ENCODE data around the gene SUN5. TPM values are rescaled to one million over a fixed set of nuclear protein-coding genes. Genes with fewer than 3 reads are reported as not detected.
"Not testable (repeated sequence)": the region's sequence is repeated elsewhere in the genome, so short reads cannot be mapped to it uniquely, and the experiment has no call there.

Gene SUN5
- total RNA-seq, 2 experiments from 2014 or later = not detected

- DNase-seq = no peak
- CTCF ChIA-PET = interaction anchor here (1.2 to 2.1 kb wide), 3 partner anchors 14 to 40 kb away, joined by 3 to 10 read pairs (median 4); partner anchors contain the start of gene SUN5
- H3K9me3 Mint-ChIP-seq (ENCODE audit: low read depth) = no peaks in the 10 kb centered on the region
- no peaks in the 10 kb centered on the region for H3K27me3 Mint-ChIP-seq
- no peak overlapping the region for H3K4me3 Mint-ChIP-seq
- POLR2A ChIA-PET = no interaction called here
- intact Hi-C loops (cut with DNase I, micrococcal nuclease) = loop anchor here in 1 of 2 experiments (10.0 kb wide), 1 partner anchor 710 kb away; no protein-coding TSS in a partner anchor
- no peak for ATAC-seq
- peaks cover 2% of the 10 kb centered on the region for H3K36me3 Mint-ChIP-seq (ENCODE audit: low read depth)
- peaks cover 19% of the 10 kb centered on the region for H3K4me1 Mint-ChIP-seq
- no peak overlapping the region for H3K27ac Mint-ChIP-seq
Measured at GRCh38 chr20:32964575-32964974, 39.7 kb downstream of the SUN5 start.

GRCh38 chr20:32963176-32963575 lies 41.1 kb downstream of the SUN5 start:
- ChIA-PET POLR2A (no interaction called here), CTCF (interaction anchor here (1.5 to 2.1 kb wide), 2 partner anchors 11 to 17 kb away, joined by 3 to 10 read pairs; no protein-coding TSS in a partner anchor)
- Mint-ChIP-seq H3K9me3 (ENCODE audit: low read depth) (peaks cover 2% of the 10 kb centered on the region), H3K27ac (no peak overlapping the region), H3K4me3 (no peak overlapping the region), H3K36me3 (ENCODE audit: low read depth) (peaks cover 2% of the 10 kb centered on the region), H3K27me3 (no peaks in the 10 kb centered on the region), H3K4me1 (peaks cover 19% of the 10 kb centered on the region)
- DNase-seq (no peak), ATAC-seq (no peak)
- intact Hi-C loops (cut with DNase I, micrococcal nuclease) = loop anchor here in 1 of 2 experiments (10.0 kb wide), 1 partner anchor 708 kb away; no protein-coding TSS in a partner anchor

GRCh38 chr20:32962646-32963045 lies 41.6 kb downstream of the SUN5 start:
- H3K27ac Mint-ChIP-seq; H3K4me3 Mint-ChIP-seq; POLR2A ChIA-PET; H3K27me3 Mint-ChIP-seq; ATAC-seq; H3K36me3 Mint-ChIP-seq (ENCODE audit: low read depth); H3K9me3 Mint-ChIP-seq (ENCODE audit: low read depth); DNase-seq: not testable (repeated sequence)
- H3K4me1 Mint-ChIP-seq = peaks cover 19% of the 10 kb centered on the region
- intact Hi-C loops (cut with DNase I, micrococcal nuclease) = loop anchor here in 1 of 2 experiments (10.0 kb wide), 1 partner anchor 708 kb away; no protein-coding TSS in a partner anchor
- CTCF ChIA-PET = interaction anchor here (1.5 to 2.1 kb wide), 2 partner anchors 12 to 17 kb away, joined by 3 to 10 read pairs; no protein-coding TSS in a partner anchor

- DNase-seq (no peak), ATAC-seq (no peak)
- Mint-ChIP-seq H3K27me3 (no peaks in the 10 kb centered on the region), H3K36me3 (ENCODE audit: low read depth) (peaks cover 8% of the 10 kb centered on the region), H3K27ac (no peak overlapping the region), H3K4me1 (peaks cover 19% of the 10 kb centered on the region), H3K9me3 (ENCODE audit: low read depth) (peaks cover 11% of the 10 kb centered on the region), H3K4me3 (no peak overlapping the region)
- CTCF ChIA-PET = interaction anchor here (1.5 kb wide), 1 partner anchor 12 kb away, joined by 3 read pairs; no protein-coding TSS in a partner anchor
- POLR2A ChIA-PET = no interaction called here
- intact Hi-C loops (cut with DNase I, micrococcal nuclease) = loop anchor here in 1 of 2 experiments (10.0 kb wide), 1 partner anchor 707 kb away; no protein-coding TSS in a partner anchor
Measured at GRCh38 chr20:32962053-32962452, 42.2 kb downstream of the SUN5 start.

GRCh38 chr20:32960849-32961731 lies 43.1 kb downstream of the SUN5 start:
- POLR2A ChIA-PET = interaction anchor here (0.8 kb wide), 1 partner anchor 12 kb away, joined by 3 read pairs; no protein-coding TSS in a partner anchor
- no peak for ATAC-seq
- H3K4me3 Mint-ChIP-seq = no peak overlapping the region
- intact Hi-C loops (cut with DNase I, micrococcal nuclease) = loop anchor here in 1 of 2 experiments (10.0 kb wide), 1 partner anchor 706 kb away; no protein-coding TSS in a partner anchor
- H3K4me1 Mint-ChIP-seq = peaks cover 19% of the 10 kb centered on the region
- no peaks in the 10 kb centered on the region for H3K27me3 Mint-ChIP-seq
- peaks cover 10% of the 10 kb centered on the region for H3K36me3 Mint-ChIP-seq (ENCODE audit: low read depth)
- CTCF ChIA-PET = interaction anchor here (1.8 kb wide), 1 partner anchor 16 kb away, joined by 8 read pairs; no protein-coding TSS in a partner anchor
- no peak overlapping the region for H3K27ac Mint-ChIP-seq
- peaks cover 15% of the 10 kb centered on the region for H3K9me3 Mint-ChIP-seq (ENCODE audit: low read depth)
- DNase-seq = no peak

- ChIA-PET CTCF (interaction anchor here (1.8 kb wide), 1 partner anchor 15 kb away, joined by 8 read pairs; no protein-coding TSS in a partner anchor), POLR2A (interaction anchor here (0.8 kb wide), 1 partner anchor 13 kb away, joined by 3 read pairs; no protein-coding TSS in a partner anchor)
- H3K27ac Mint-ChIP-seq = no peak overlapping the region
- no peaks in the 10 kb centered on the region for H3K27me3 Mint-ChIP-seq
- intact Hi-C loops (cut with DNase I, micrococcal nuclease) = loop anchor here in 1 of 2 experiments (10.0 kb wide), 1 partner anchor 705 kb away; no protein-coding TSS in a partner anchor
- no peak overlapping the region for H3K4me3 Mint-ChIP-seq
- peaks cover 18% of the 10 kb centered on the region for H3K9me3 Mint-ChIP-seq (ENCODE audit: low read depth)
- DNase-seq = no peak
- ATAC-seq = no peak
- H3K4me1 Mint-ChIP-seq = peaks cover 19% of the 10 kb centered on the region
- H3K36me3 Mint-ChIP-seq (ENCODE audit: low read depth) = peaks cover 10% of the 10 kb centered on the region
Measured at GRCh38 chr20:32960222-32960518, 44.1 kb downstream of the SUN5 start.

- no peak overlapping the region for H3K4me3 Mint-ChIP-seq
- ATAC-seq = no peak
- H3K4me1 Mint-ChIP-seq = peaks cover 19% of the 10 kb centered on the region
- no peak overlapping the region for H3K27ac Mint-ChIP-seq
- ChIA-PET CTCF (interaction anchor here (0.6 to 1.8 kb wide), 2 partner anchors 14 to 100 kb away, joined by 3 to 8 read pairs; no protein-coding TSS in a partner anchor), POLR2A (interaction anchor here (0.8 kb wide), 1 partner anchor 14 kb away, joined by 3 read pairs; no protein-coding TSS in a partner anchor)
- H3K9me3 Mint-ChIP-seq (ENCODE audit: low read depth) = peaks cover 18% of the 10 kb centered on the region
- no peaks in the 10 kb centered on the region for H3K27me3 Mint-ChIP-seq
- intact Hi-C loops (cut with DNase I, micrococcal nuclease) = loop anchor here in 1 of 2 experiments (10.0 kb wide), 1 partner anchor 705 kb away; no protein-coding TSS in a partner anchor
- DNase-seq = no peak
- peaks cover 10% of the 10 kb centered on the region for H3K36me3 Mint-ChIP-seq (ENCODE audit: low read depth)
Measured at GRCh38 chr20:32959351-32960221, 44.6 kb downstream of the SUN5 start.

- H3K4me3 Mint-ChIP-seq = no peak overlapping the region
- CTCF ChIA-PET = interaction anchor here (0.7 to 1.3 kb wide), 4 partner anchors 9 to 474 kb away, joined by 4 to 6 read pairs (median 4); no protein-coding TSS in a partner anchor
- intact Hi-C loops (cut with DNase I, micrococcal nuclease) = no loop called here
- no peak overlapping the region for H3K27ac Mint-ChIP-seq
- ATAC-seq = no peak
- POLR2A ChIA-PET = no interaction called here
- peaks cover 15% of the 10 kb centered on the region for H3K4me1 Mint-ChIP-seq
- H3K9me3 Mint-ChIP-seq (ENCODE audit: low read depth) = peaks cover 18% of the 10 kb centered on the region
- peaks cover 12% of the 10 kb centered on the region for H3K36me3 Mint-ChIP-seq (ENCODE audit: low read depth)
- no peak for DNase-seq
- H3K27me3 Mint-ChIP-seq = no peaks in the 10 kb centered on the region
Measured at GRCh38 chr20:32958574-32958973, 45.7 kb downstream of the SUN5 start.

GRCh38 chr20:32957459-32957858 lies 46.8 kb downstream of the SUN5 start:
- no peaks in the 10 kb centered on the region for H3K27me3 Mint-ChIP-seq

GRCh38 chr20:32950539-32950938 lies 53.7 kb downstream of the SUN5 start:
- H3K27me3 Mint-ChIP-seq; ATAC-seq; H3K36me3 Mint-ChIP-seq (ENCODE audit: low read depth); H3K9me3 Mint-ChIP-seq (ENCODE audit: low read depth); DNase-seq; intact Hi-C loops (cut with DNase I, micrococcal nuclease): not testable (repeated sequence)
- H3K27ac Mint-ChIP-seq = peak overlapping the region; percentile 17
- H3K4me3 Mint-ChIP-seq = peak overlapping the region; percentile 11
- peaks cover 49% of the 10 kb centered on the region for H3K4me1 Mint-ChIP-seq
- POLR2A ChIA-PET = interaction anchor here (0.9 kb wide), 1 partner anchor 18 kb away, joined by 4 read pairs; no protein-coding TSS in a partner anchor
- CTCF ChIA-PET = interaction anchor here (0.7 to 1.6 kb wide), 4 partner anchors 8 to 54 kb away, joined by 3 to 5 read pairs (median 4); no protein-coding TSS in a partner anchor

More at GRCh38 chr20:32957459-32957858, 46.8 kb downstream of the SUN5 start:
- Mint-ChIP-seq H3K9me3 (ENCODE audit: low read depth) (peaks cover 20% of the 10 kb centered on the region), H3K27ac (no peak overlapping the region), H3K36me3 (ENCODE audit: low read depth) (peaks cover 12% of the 10 kb centered on the region), H3K4me1 (peaks cover 12% of the 10 kb centered on the region), H3K4me3 (no peak overlapping the region)
- ChIA-PET POLR2A (interaction anchor here (0.6 to 0.7 kb wide), 2 partner anchors 12 to 56 kb away, joined by 3 read pairs; no protein-coding TSS in a partner anchor), CTCF (interaction anchor here (0.8 to 1.3 kb wide), 4 partner anchors 10 to 17 kb away, joined by 4 to 6 read pairs (median 4); no protein-coding TSS in a partner anchor)
- no peak for DNase-seq
- intact Hi-C loops (cut with DNase I, micrococcal nuclease) = no loop called here
- no peak for ATAC-seq
